Measurements from ENCODE around the gene VSIR. TPM values are rescaled to one million over a fixed set of nuclear protein-coding genes. Genes with fewer than 3 reads are reported as not detected.

VSIR gene
- total RNA-seq, 1 experiment from 2014 or later = 18.5 TPM

DNA sequence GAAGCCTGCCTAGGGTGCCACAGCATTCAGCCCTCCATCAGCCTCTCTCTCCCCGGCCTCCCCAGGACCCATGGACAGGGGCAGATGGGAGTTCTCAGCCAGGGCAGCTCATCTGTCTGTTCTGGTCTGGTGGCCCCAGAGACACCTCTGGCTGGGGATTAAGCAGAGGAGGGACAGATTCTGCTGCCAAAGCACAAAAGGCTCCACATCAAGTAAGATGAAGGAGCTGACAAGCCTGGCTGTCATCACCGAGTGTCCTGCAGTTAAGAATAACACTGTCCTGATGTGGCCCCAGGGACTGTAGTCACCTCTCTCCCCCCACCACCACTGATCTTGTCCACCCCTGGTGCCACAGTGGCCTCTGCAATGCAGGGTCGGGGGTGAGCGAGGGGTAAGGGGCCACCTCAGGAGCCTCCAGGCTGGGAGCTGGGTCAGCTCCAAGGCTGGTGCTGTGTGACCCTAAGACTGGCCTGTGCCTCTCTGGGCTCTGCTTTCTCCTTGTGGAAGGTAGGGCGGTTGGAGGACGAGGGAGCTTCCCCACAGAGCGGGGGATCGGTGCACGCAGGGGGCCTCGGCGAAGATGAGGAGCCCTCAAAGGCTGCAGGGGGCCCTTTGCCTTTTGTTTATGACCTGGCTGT lies 72.5 kb downstream of the VSIR start:
- Histone ChIP-seq H3K9ac (ENCODE audit: low read length) (no peak overlapping the region), H3K9me2 (ENCODE audit: insufficient read depth) (no peaks in the 10 kb centered on the region), H3K79me2 (ENCODE audit: insufficient read depth, low read length) (no peaks in the 10 kb centered on the region), H3K27me3 (ENCODE audit: insufficient read depth, low read length) (no peaks in the 10 kb centered on the region), H3K9me3 (ENCODE audit: control insufficient read depth in 1 of 2, insufficient read depth in 1 of 2, low read depth in 1 of 2, low read length in 2 of 2) (no peaks in the 10 kb centered on the region), H3K4me1 (ENCODE audit: control insufficient read depth in 1 of 2, insufficient read depth in 2 of 2, low read length in 2 of 2) (peaks cover 0 to 8% of the 10 kb centered on the region in 2 experiments; a peak in 1 of 4 replicates), H2AFZ (ENCODE audit: low read depth, low read length, poor library complexity, severe bottlenecking) (no peak overlapping the region), H3K36me3 (ENCODE audit: control insufficient read depth in 1 of 2, insufficient read depth in 2 of 2, low read length in 2 of 2) (no peaks in the 10 kb centered on the region), H3K27ac (ENCODE audit: low read depth, low read length) (no peak overlapping the region), H3K4me3 (replicated peaks in 1 of 2; ENCODE audit: low read depth in 1 of 2, low read length in 2 of 2) (no peak overlapping the region), H4K20me1 (ENCODE audit: insufficient read depth) (no peaks in the 10 kb centered on the region), H3K4me2 (ENCODE audit: low read length) (no peak overlapping the region)
- RAD21 ChIA-PET (ENCODE audit: low non-redundant PET in 1 of 2, low total read pairs in 2 of 2, uncharacterized antibody in 2 of 2, unreplicated experiment in 2 of 2) = no interaction called here
- BruUV-seq (replicated peaks) = no TSS peak
- intact Hi-C loops (cut with micrococcal nuclease) = no loop called here
- POLR2A ChIA-PET = no interaction called here
- CTCF ChIA-PET = no interaction called here
- TF ChIP-seq POLR2A (IDR thresholded peaks at IDR 0.05; ENCODE audit: borderline replicate concordance, extremely low read depth, insufficient read depth, insufficient read length) = no peak
- no peak for TF ChIP-seq REST (IDR thresholded peaks at IDR 0.05; ENCODE audit: low read depth)
- no peak for TF ChIP-seq SRF (IDR thresholded peaks at IDR 0.05; ENCODE audit: low read depth)
- TF ChIP-seq ZFX (IDR thresholded peaks at IDR 0.05) = no peak
- no peak for TF ChIP-seq CEBPB (IDR thresholded peaks at IDR 0.05; ENCODE audit: low read depth)
- no peak for DNase-seq (ENCODE audit: low read depth, low spot score)
- no peak for ATAC-seq

DNA sequence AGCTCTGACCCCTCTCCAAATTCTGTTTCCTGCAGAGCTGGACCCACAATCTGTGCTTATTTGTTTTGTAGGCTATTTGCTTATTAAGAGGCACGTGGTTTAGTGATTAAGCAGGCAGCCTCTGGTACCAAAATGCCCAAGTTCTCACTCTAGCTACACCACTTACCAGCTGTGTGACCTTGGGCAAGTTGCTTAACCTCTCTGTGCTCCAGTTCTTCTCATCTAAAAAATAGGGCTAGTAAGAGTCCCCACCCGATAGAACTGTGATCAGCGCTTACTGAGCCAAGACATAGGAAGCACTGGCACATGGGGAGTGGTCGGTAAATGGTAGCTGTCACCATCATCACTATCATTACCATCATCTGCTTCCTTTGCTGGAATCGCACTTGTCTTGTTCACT lies 74.6 kb downstream of the VSIR start:
- H3K36me3 ChIP-seq (ENCODE audit: control insufficient read depth in 1 of 2, insufficient read depth in 2 of 2, low read length in 2 of 2) = no peaks in the 10 kb centered on the region
- H3K4me3 ChIP-seq (replicated peaks in 1 of 2; ENCODE audit: low read depth in 1 of 2, low read length in 2 of 2) = no peak overlapping the region
- intact Hi-C loops (cut with micrococcal nuclease) = loop anchor here (5.0 kb wide), 1 partner anchor 74 kb away; the partner anchor contains the start of gene VSIR
- H3K9me3 ChIP-seq (ENCODE audit: control insufficient read depth in 1 of 2, insufficient read depth in 1 of 2, low read depth in 1 of 2, low read length in 2 of 2) = no peaks in the 10 kb centered on the region
- ChIA-PET CTCF (interaction anchor here (0.7 to 4.7 kb wide), 4 partner anchors 8 to 383 kb away, joined by 3 to 57 read pairs (median 35); no protein-coding TSS in a partner anchor), POLR2A (interaction anchor here (1.2 kb wide), 1 partner anchor 380 kb away, joined by 4 read pairs; the partner anchor contains the start of gene SLC29A3), RAD21 (ENCODE audit: low non-redundant PET in 1 of 2, low total read pairs in 2 of 2, uncharacterized antibody in 2 of 2, unreplicated experiment in 2 of 2) (no interaction called here)
- DNase-seq (ENCODE audit: low read depth, low spot score) (no peak), ATAC-seq (no peak)
- no TSS peak for BruUV-seq (replicated peaks)
- H2AFZ ChIP-seq (ENCODE audit: low read depth, low read length, poor library complexity, severe bottlenecking) = no peak overlapping the region
- H3K27me3 ChIP-seq (ENCODE audit: insufficient read depth, low read length) = no peaks in the 10 kb centered on the region
- no peaks in the 10 kb centered on the region for H3K79me2 ChIP-seq (ENCODE audit: insufficient read depth, low read length)
- H3K4me1 ChIP-seq (ENCODE audit: control insufficient read depth in 1 of 2, insufficient read depth in 2 of 2, low read length in 2 of 2) = peaks cover 0 to 8% of the 10 kb centered on the region in 2 experiments; a peak in 1 of 4 replicates
- H3K9ac ChIP-seq (ENCODE audit: low read length) = no peak overlapping the region
- H4K20me1 ChIP-seq (ENCODE audit: insufficient read depth) = no peaks in the 10 kb centered on the region
- H3K4me2 ChIP-seq (ENCODE audit: low read length) = no peak overlapping the region
- no peaks in the 10 kb centered on the region for H3K9me2 ChIP-seq (ENCODE audit: insufficient read depth)
- no peak overlapping the region for H3K27ac ChIP-seq (ENCODE audit: low read depth, low read length)
- TF ChIP-seq POLR2A (IDR thresholded peaks at IDR 0.05; ENCODE audit: borderline replicate concordance, extremely low read depth, insufficient read depth, insufficient read length) (no peak), CBX3 (IDR thresholded peaks at IDR 0.05; ENCODE audit: low read depth) (no peak), ZBTB33 (IDR thresholded peaks at IDR 0.05; ENCODE audit: extremely low read depth, insufficient replicate concordance, low read length) (no peak), POLR2AphosphoS5 (IDR thresholded peaks at IDR 0.05; ENCODE audit: low read depth, low read length) (no peak), TCF7L2 (IDR thresholded peaks at IDR 0.05; ENCODE audit: borderline replicate concordance, extremely low read depth, insufficient read depth, insufficient read length) (no peak), ZNF274 (IDR thresholded peaks at IDR 0.05; ENCODE audit: low read depth, low read length) (no peak), EGR1 (IDR thresholded peaks at IDR 0.05; ENCODE audit: low read depth) (no peak), MAX (IDR thresholded peaks at IDR 0.05) (no peak), EZH2 (IDR thresholded peaks at IDR 0.05) (no peak), SRF (IDR thresholded peaks at IDR 0.05; ENCODE audit: low read depth) (no peak), SP1 (IDR thresholded peaks at IDR 0.05; ENCODE audit: low read depth) (no peak)
- TF ChIP-seq, protein P1, sequence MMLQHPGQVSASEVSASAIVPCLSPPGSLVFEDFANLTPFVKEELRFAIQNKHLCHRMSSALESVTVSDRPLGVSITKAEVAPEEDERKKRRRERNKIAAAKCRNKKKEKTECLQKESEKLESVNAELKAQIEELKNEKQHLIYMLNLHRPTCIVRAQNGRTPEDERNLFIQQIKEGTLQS (IDR thresholded peaks at IDR 0.05) = no peak

Data from HCT116 (cell line).